SK-N-MC (cell line): Measurements from ENCODE around the gene ICA1L.

Experiments
- EZH2 ChIP-seq: fragments of 200-600 bp; sonication (generic); IDR thresholded peaks from one replicate; pipeline ENCODE4 v1.6.1; 2017; ENCODE audit warnings: antibody characterized with exemption
- POLR2AphosphoS5 ChIP-seq: IDR thresholded peaks from 2 replicates; pipeline ENCODE4 v1.6.1; 2012; ENCODE audit warnings: mild to moderate bottlenecking, low read depth, low read length, borderline replicate concordance

GRCh38 chr2:202870431-202871299 lies 901 bp downstream of the ICA1L start:
- TF ChIP-seq EZH2 (no peak), POLR2AphosphoS5 (no peak)
